ENCODE data around the gene FBXL2.

FBXL2 gene

GRCh38 chr3:33250712-33251111, 26.5 kb upstream of the FBXL2 start:
- no peaks in the 10 kb centered on the region for H3K9me3 ChIP-seq (ENCODE audit: control insufficient read depth in 1 of 2, low read length in 2 of 2)
- H3K27ac ChIP-seq (ENCODE audit: low read depth, low read length) = no peak overlapping the region
- H3K36me3 ChIP-seq (ENCODE audit: control insufficient read depth in 1 of 2, insufficient read depth in 2 of 2, low read length in 2 of 2) = no peaks in the 10 kb centered on the region
- H3K4me1 ChIP-seq (ENCODE audit: control insufficient read depth in 1 of 2, insufficient read depth in 2 of 2, low read length in 2 of 2) = no peaks in the 10 kb centered on the region
- H3K9ac ChIP-seq (ENCODE audit: low read depth in 1 of 2, low read length in 2 of 2) = no peak overlapping the region
- H3K4me3 ChIP-seq (ENCODE audit: low read depth in 1 of 2, low read length in 2 of 2) = no peak overlapping the region
- H3K27me3 ChIP-seq (ENCODE audit: control insufficient read depth in 1 of 2, insufficient read depth in 2 of 2, low read length in 2 of 2) = no peaks in the 10 kb centered on the region

- H3K36me3 ChIP-seq (ENCODE audit: control insufficient read depth in 1 of 2, insufficient read depth in 2 of 2, low read length in 2 of 2) = no peaks in the 10 kb centered on the region
- H3K9ac ChIP-seq (ENCODE audit: low read depth in 1 of 2, low read length in 2 of 2) = no peak overlapping the region
- H3K4me3 ChIP-seq (ENCODE audit: low read depth in 1 of 2, low read length in 2 of 2) = no peak overlapping the region
- no peaks in the 10 kb centered on the region for H3K27me3 ChIP-seq (ENCODE audit: control insufficient read depth in 1 of 2, insufficient read depth in 2 of 2, low read length in 2 of 2)
- no peaks in the 10 kb centered on the region for H3K9me3 ChIP-seq (ENCODE audit: control insufficient read depth in 1 of 2, low read length in 2 of 2)
- no peak overlapping the region for H3K27ac ChIP-seq (ENCODE audit: low read depth, low read length)
- H3K4me1 ChIP-seq (ENCODE audit: control insufficient read depth in 1 of 2, insufficient read depth in 2 of 2, low read length in 2 of 2) = no peaks in the 10 kb centered on the region
Measured at GRCh38 chr3:33256249-33256648, 21.0 kb upstream of the FBXL2 start.

DNA sequence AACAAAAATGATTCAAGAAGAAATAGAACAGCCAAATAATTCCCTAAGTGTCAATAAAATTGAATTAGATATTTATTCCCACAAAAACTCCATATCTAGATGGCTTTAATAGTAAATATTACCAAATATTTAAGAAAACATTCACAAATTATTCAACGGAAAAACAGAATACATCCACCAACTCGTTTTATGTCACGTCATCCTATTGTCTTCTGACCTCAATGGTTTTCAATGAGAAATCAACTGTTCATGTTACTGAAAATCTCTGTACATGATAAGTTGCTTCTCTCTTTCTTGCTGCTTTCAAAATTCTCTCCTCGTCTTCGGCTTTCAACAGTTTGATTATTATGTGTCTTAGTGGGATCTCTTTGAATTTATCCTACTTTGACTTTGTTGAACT, 17.1 kb upstream of the FBXL2 start:
- no peak overlapping the region for H3K27ac ChIP-seq (ENCODE audit: low read depth, low read length)
- no peaks in the 10 kb centered on the region for H3K9me3 ChIP-seq (ENCODE audit: control insufficient read depth in 1 of 2, low read length in 2 of 2)
- H3K4me3 ChIP-seq (ENCODE audit: low read depth in 1 of 2, low read length in 2 of 2) = no peak overlapping the region
- no peaks in the 10 kb centered on the region for H3K27me3 ChIP-seq (ENCODE audit: control insufficient read depth in 1 of 2, insufficient read depth in 2 of 2, low read length in 2 of 2)
- no peak overlapping the region for H3K9ac ChIP-seq (ENCODE audit: low read depth in 1 of 2, low read length in 2 of 2)
- no peaks in the 10 kb centered on the region for H3K36me3 ChIP-seq (ENCODE audit: control insufficient read depth in 1 of 2, insufficient read depth in 2 of 2, low read length in 2 of 2)
- no peaks in the 10 kb centered on the region for H3K4me1 ChIP-seq (ENCODE audit: control insufficient read depth in 1 of 2, insufficient read depth in 2 of 2, low read length in 2 of 2)

GRCh38 chr3:33269385-33269784, 7.9 kb upstream of the FBXL2 start:
- no peaks in the 10 kb centered on the region for H3K9me3 ChIP-seq (ENCODE audit: control insufficient read depth in 1 of 2, low read length in 2 of 2)
- H3K4me1 ChIP-seq (ENCODE audit: control insufficient read depth in 1 of 2, insufficient read depth in 2 of 2, low read length in 2 of 2) = no peaks in the 10 kb centered on the region
- H3K27ac ChIP-seq (ENCODE audit: low read depth, low read length) = no peak overlapping the region
- no peaks in the 10 kb centered on the region for H3K36me3 ChIP-seq (ENCODE audit: control insufficient read depth in 1 of 2, insufficient read depth in 2 of 2, low read length in 2 of 2)
- H3K9ac ChIP-seq (ENCODE audit: low read depth in 1 of 2, low read length in 2 of 2) = no peak overlapping the region
- H3K4me3 ChIP-seq (ENCODE audit: low read depth in 1 of 2, low read length in 2 of 2) = no peak overlapping the region
- no peaks in the 10 kb centered on the region for H3K27me3 ChIP-seq (ENCODE audit: control insufficient read depth in 1 of 2, insufficient read depth in 2 of 2, low read length in 2 of 2)

- H3K27ac ChIP-seq (ENCODE audit: low read depth, low read length) = no peak overlapping the region
- H3K4me3 ChIP-seq (ENCODE audit: low read depth in 1 of 2, low read length in 2 of 2) = no peak overlapping the region
- no peaks in the 10 kb centered on the region for H3K36me3 ChIP-seq (ENCODE audit: control insufficient read depth in 1 of 2, insufficient read depth in 2 of 2, low read length in 2 of 2)
- H3K27me3 ChIP-seq (ENCODE audit: control insufficient read depth in 1 of 2, insufficient read depth in 2 of 2, low read length in 2 of 2) = no peaks in the 10 kb centered on the region
- no peaks in the 10 kb centered on the region for H3K9me3 ChIP-seq (ENCODE audit: control insufficient read depth in 1 of 2, low read length in 2 of 2)
- no peaks in the 10 kb centered on the region for H3K4me1 ChIP-seq (ENCODE audit: control insufficient read depth in 1 of 2, insufficient read depth in 2 of 2, low read length in 2 of 2)
- no peak overlapping the region for H3K9ac ChIP-seq (ENCODE audit: low read depth in 1 of 2, low read length in 2 of 2)
Measured at GRCh38 chr3:33271324-33271723, 5.9 kb upstream of the FBXL2 start.

- Histone ChIP-seq H3K4me3 (ENCODE audit: low read depth in 1 of 2, low read length in 2 of 2) (no peak overlapping the region), H3K9me3 (ENCODE audit: control insufficient read depth in 1 of 2, low read length in 2 of 2) (no peaks in the 10 kb centered on the region), H3K36me3 (ENCODE audit: control insufficient read depth in 1 of 2, insufficient read depth in 2 of 2, low read length in 2 of 2) (no peaks in the 10 kb centered on the region), H3K27ac (ENCODE audit: low read depth, low read length) (no peak overlapping the region), H3K4me1 (ENCODE audit: control insufficient read depth in 1 of 2, insufficient read depth in 2 of 2, low read length in 2 of 2) (no peaks in the 10 kb centered on the region), H3K9ac (ENCODE audit: low read depth in 1 of 2, low read length in 2 of 2) (no peak overlapping the region), H3K27me3 (ENCODE audit: control insufficient read depth in 1 of 2, insufficient read depth in 2 of 2, low read length in 2 of 2) (peaks cover 0 to 3% of the 10 kb centered on the region in 2 donors)
Measured at GRCh38 chr3:33273628-33274027, 3.6 kb upstream of the FBXL2 start.

DNA sequence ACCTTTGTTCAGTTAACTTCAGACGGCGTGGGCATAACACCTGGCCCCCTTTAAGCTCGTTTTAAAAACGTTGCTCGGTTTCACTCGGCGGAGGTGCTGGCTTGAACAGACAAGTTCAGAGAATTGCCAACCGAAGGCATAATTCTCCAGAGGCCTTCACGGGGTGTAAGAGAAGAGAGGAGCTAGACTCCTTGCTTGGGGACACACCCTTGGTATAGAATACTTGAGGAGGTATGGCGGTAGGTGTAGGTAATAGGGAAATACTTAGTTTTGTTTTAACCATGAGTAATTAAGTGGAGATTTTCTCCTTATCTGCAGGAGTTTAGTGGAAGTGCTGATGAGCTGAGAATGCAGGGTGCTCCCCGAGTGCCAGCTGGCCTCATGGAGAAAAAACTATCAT, 921 bp downstream of the FBXL2 start:
- H3K4me1 ChIP-seq (ENCODE audit: control insufficient read depth in 1 of 2, insufficient read depth in 2 of 2, low read length in 2 of 2) = no peaks in the 10 kb centered on the region
- no peaks in the 10 kb centered on the region for H3K9me3 ChIP-seq (ENCODE audit: control insufficient read depth in 1 of 2, low read length in 2 of 2)
- H3K9ac ChIP-seq (ENCODE audit: low read depth in 1 of 2, low read length in 2 of 2) = peak overlapping the region in 1 of 2 donors; percentile 58
- peak overlapping the region; percentile 63 to 68 for H3K4me3 ChIP-seq (ENCODE audit: low read depth in 1 of 2, low read length in 2 of 2)
- no peaks in the 10 kb centered on the region for H3K36me3 ChIP-seq (ENCODE audit: control insufficient read depth in 1 of 2, insufficient read depth in 2 of 2, low read length in 2 of 2)
- peaks cover 0 to 3% of the 10 kb centered on the region in 2 donors for H3K27me3 ChIP-seq (ENCODE audit: control insufficient read depth in 1 of 2, insufficient read depth in 2 of 2, low read length in 2 of 2)
- H3K27ac ChIP-seq (ENCODE audit: low read depth, low read length) = no peak overlapping the region

- H3K9me3 ChIP-seq (ENCODE audit: control insufficient read depth in 1 of 2, low read length in 2 of 2) = peaks cover 0 to 3% of the 10 kb centered on the region in 2 donors
- H3K27me3 ChIP-seq (ENCODE audit: control insufficient read depth in 1 of 2, insufficient read depth in 2 of 2, low read length in 2 of 2) = no peaks in the 10 kb centered on the region
Measured at GRCh38 chr3:33287672-33288282, 10.5 kb downstream of the FBXL2 start.

GRCh38 chr3:33299395-33300081, 22.3 kb downstream of the FBXL2 start:
- Histone ChIP-seq H3K4me3 (ENCODE audit: low read depth in 1 of 2, low read length in 2 of 2) (no peak overlapping the region), H3K9ac (ENCODE audit: low read depth in 1 of 2, low read length in 2 of 2) (no peak overlapping the region), H3K27ac (ENCODE audit: low read depth, low read length) (no peak overlapping the region), H3K9me3 (ENCODE audit: control insufficient read depth in 1 of 2, low read length in 2 of 2) (no peaks in the 10 kb centered on the region), H3K4me1 (ENCODE audit: control insufficient read depth in 1 of 2, insufficient read depth in 2 of 2, low read length in 2 of 2) (no peaks in the 10 kb centered on the region), H3K27me3 (ENCODE audit: control insufficient read depth in 1 of 2, insufficient read depth in 2 of 2, low read length in 2 of 2) (no peaks in the 10 kb centered on the region), H3K36me3 (ENCODE audit: control insufficient read depth in 1 of 2, insufficient read depth in 2 of 2, low read length in 2 of 2) (no peaks in the 10 kb centered on the region)

More at GRCh38 chr3:33287672-33288282, 10.5 kb downstream of the FBXL2 start:
- no peak overlapping the region for H3K27ac ChIP-seq (ENCODE audit: low read depth, low read length)
- no peaks in the 10 kb centered on the region for H3K4me1 ChIP-seq (ENCODE audit: control insufficient read depth in 1 of 2, insufficient read depth in 2 of 2, low read length in 2 of 2)
- no peak overlapping the region for H3K9ac ChIP-seq (ENCODE audit: low read depth in 1 of 2, low read length in 2 of 2)
- no peak overlapping the region for H3K4me3 ChIP-seq (ENCODE audit: low read depth in 1 of 2, low read length in 2 of 2)
- H3K36me3 ChIP-seq (ENCODE audit: control insufficient read depth in 1 of 2, insufficient read depth in 2 of 2, low read length in 2 of 2) = no peaks in the 10 kb centered on the region

- H3K9ac ChIP-seq (ENCODE audit: low read depth in 1 of 2, low read length in 2 of 2) = no peak overlapping the region
- H3K27ac ChIP-seq (ENCODE audit: low read depth, low read length) = no peak overlapping the region
- H3K4me1 ChIP-seq (ENCODE audit: control insufficient read depth in 1 of 2, insufficient read depth in 2 of 2, low read length in 2 of 2) = no peaks in the 10 kb centered on the region
- no peaks in the 10 kb centered on the region for H3K27me3 ChIP-seq (ENCODE audit: control insufficient read depth in 1 of 2, insufficient read depth in 2 of 2, low read length in 2 of 2)
- no peaks in the 10 kb centered on the region for H3K36me3 ChIP-seq (ENCODE audit: control insufficient read depth in 1 of 2, insufficient read depth in 2 of 2, low read length in 2 of 2)
- H3K4me3 ChIP-seq (ENCODE audit: low read depth in 1 of 2, low read length in 2 of 2) = no peak overlapping the region
- H3K9me3 ChIP-seq (ENCODE audit: control insufficient read depth in 1 of 2, low read length in 2 of 2) = no peaks in the 10 kb centered on the region
Measured at GRCh38 chr3:33312361-33312760, 35.1 kb downstream of the FBXL2 start.
